ENCODE measurements around the gene KIAA1328.
A peak's percentile ranks its signal among the peaks of the same experiment; 100 is the strongest.
"Not testable (repeated sequence)": the region's sequence is repeated elsewhere in the genome, so short reads cannot be mapped to it uniquely, and the experiment has no call there.

Gene KIAA1328

DNA sequence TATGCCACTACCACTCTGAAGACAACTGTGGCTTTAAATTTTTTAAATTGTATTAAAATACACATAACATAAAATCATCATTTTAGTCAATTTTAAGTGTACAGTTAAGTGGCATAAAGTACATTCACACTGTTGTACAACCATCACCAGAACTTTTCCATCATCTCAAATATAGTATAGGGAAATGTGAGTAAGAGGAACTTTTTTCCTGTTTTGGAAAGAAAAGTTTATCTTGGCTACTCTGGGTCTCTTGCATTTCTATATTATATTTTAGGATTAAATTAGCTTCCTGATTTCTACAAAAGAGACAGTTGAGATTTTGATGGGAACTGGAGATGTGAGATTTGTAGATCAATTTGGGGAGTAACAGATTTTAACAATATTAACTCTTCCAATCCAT is 3.4 kb upstream of the KIAA1328 start:
- no peak for DNase-seq

DNA sequence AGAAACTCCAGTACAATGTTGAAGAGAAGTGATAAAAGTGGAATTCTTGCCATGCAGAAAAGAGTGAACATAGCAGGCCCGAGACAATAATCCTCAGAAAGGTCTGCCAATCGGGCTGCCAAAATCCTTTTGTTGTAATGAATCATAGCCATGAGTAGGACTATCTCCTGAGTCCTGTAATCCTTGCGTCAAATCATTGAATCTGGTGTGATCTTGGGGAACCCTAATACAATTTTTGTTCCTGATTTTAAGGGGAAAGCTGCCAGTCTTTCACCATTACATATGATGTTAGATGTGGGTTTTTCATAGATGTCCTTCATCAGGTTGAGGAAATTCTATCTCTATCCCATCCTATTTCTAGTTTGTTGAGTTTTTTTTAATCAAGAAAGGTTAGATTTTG is 2.4 kb upstream of the KIAA1328 start:
- no peak for DNase-seq

DNA sequence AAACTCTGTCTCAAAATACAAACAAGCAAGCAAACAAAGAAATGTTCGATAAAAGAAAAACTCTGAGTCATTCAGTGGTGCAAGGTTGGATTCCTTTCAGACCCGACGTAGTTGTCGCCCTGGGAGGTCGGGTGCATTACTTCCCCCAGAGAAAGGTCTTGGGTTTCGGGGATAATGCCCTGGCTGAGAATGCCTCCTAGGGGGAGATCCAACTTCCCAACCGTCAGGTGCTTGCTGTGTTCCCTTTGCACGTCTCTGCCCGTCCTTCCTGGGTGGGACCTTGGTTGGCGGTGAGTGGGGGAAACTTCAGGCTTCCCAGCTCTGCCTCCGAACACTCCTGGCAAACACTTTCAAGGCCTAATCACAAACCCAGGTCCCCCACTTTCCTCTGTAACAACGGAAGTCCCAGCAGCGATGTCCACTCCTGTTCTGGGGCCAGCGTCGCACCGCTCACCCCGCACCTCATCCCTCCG is 734 bp upstream of the KIAA1328 start:
- DNase-seq = peak in 11 of 58 donors; percentile 18 to 69 (median 41)

DNA sequence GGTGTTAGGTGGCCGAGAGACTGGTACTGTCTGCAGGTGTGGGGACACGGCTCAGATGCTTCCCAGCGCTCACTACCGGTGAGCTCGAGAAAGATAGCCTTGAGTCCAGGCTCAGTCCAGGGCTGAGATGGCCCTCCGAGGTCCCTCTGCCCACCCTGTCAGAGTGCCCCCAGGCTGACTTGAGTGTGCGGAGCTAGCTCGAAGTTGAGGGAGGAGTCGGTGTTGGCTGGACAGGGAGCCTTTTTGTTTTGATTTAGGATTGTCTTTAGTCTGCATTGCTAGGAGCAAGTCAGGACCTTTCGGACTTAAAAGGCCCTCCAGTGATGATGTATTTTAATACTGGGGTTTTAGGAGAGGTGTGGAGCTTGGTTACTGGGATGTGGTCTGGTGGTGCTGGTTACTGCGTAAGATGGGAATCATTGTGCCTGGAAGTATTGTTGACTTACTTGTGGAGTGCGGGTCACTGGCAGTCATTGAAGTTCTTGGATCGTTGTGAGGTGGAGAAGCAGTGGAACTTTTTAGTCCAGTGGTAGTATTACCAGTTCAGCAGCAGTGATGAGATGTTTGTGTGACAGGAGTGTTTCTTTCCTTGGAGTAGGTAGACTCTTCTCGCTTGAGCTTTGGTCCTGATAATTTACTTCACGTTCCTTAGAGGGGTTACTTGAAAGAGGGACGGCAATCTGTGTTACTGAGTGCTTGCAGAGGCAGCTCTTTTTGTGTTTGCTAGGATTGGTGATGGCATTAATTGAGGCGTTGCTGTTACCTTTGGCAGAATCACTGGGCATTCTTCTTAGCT is 633 bp downstream of the KIAA1328 start:
- peak in 15 of 58 donors; percentile 27 to 80 (median 52) for DNase-seq

- DNase-seq = no peak
Observed at GRCh38 chr18:36830158-36830495, 1.2 kb downstream of the KIAA1328 start.

GRCh38 chr18:36831139-36831538 is 2.2 kb downstream of the KIAA1328 start:
- DNase-seq = no peak

- DNase-seq = no peak
Observed at GRCh38 chr18:36833120-36833519, 4.2 kb downstream of the KIAA1328 start.

GRCh38 chr18:36835927-36836326 is 7.0 kb downstream of the KIAA1328 start:
- no peak for DNase-seq

DNA sequence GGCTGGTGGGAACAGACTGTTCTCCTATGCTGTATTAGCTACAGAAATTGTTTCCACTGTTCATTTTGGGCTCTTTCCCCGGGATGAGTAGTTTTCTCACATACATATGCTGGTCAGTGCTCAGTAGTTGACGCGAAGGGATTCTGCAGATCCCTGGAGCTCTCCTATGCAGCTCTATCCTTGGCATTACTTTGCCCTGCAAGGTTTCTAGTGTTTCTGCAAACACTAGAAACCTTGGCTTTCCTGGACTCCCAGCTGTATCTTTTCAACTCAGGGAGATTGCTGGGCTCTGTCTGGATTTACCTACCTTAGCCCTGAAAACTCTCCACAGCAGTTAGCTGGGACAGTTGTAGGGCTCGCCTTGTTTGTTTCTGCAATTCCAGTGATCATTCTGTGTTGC is 10.9 kb downstream of the KIAA1328 start:
- peak in 1 of 58 donors; percentile 2 for DNase-seq

DNA sequence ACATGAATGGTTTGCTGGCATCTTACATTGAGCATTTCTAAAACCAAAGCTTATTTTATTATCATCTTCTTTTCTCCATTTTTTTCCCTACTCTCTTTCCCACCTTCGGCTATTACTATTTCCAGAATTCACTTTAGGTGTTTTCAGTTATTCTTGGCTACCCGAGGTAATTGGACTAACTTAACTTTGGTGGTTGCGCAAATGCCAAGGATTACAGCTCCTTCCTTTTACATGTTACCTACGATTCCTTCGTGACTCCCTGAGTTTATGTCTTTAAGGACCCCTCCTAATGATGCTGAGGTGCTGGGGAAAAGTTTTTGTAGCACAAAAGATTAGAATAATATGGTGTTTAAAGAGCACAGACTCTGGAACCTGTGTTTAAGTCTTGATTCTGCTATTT is 14.3 kb downstream of the KIAA1328 start:
- no peak for DNase-seq

DNA sequence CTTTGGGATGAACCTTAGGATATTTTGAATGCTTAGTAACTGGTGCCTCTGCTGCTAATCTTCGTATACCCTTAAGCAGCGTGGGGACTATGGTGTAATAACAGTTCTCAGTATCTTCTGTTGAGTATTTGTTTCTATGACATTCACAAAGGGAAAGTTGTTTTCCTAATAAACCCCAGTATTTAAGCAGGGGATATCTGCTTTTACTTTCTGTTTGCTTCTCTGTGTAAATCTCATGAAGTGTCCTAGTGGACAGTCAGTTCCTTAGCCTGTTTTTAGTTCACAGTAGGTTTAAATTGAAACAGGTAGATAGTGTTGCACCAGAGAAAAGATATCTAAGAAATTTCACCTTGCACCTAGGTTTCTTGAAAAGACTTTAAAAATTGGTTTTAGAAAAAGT is 14.9 kb downstream of the KIAA1328 start:
- no peak for DNase-seq

DNA sequence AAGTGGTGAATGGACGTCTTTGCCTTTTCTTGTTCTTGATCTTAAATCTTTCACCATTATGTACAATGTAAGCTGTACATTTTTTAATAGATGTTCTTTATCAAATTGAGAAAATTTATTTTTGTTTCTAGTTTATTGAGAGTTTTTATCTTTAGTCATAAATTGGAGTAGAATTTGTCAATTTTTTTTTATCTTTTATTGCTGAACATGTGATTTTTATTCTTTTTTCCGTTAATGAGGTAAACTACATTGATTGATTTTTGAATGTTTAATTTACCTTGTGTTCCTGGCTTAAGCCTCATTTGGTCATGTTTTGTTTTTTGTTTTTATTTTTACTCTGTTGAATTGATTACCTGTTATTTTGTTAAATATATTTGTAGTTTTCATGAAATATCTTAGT is 19.7 kb downstream of the KIAA1328 start:
- no peak for DNase-seq

DNA sequence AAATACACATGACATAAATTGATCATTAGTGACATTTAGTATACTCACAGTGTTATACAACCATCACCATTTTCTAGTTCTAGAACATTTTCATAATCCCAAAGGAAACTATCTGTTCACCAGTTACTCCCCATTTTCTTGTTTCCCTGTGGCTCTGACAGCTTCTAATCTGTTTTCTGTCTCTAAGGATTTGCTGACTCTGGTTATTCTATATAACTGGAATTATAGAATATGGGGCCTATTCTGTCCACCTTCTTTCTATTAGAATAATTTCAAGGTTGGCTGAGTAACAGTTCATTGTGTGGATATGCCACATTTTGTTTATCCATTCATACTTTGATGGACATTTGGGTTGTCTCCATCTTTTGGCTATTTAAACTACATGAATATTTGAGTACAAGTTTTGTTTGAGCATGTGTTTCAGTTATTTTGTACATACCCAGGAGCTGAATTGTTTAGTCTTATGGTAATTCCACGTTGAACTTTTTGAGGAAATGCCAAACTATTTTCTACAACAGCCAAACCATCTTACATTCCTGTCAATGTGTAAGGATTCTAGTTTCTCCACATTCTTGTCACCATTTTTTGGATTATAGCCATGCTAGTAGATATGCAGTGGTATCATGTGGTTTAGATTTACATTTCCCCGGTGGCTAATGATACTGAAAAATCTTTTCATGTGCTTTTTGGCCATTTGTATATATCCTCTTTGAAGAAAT is 20.5 kb downstream of the KIAA1328 start:
- DNase-seq = no peak

- peak in 2 of 58 donors; percentile 1 to 5 for DNase-seq
Observed at GRCh38 chr18:36850527-36851201, 21.7 kb downstream of the KIAA1328 start.

GRCh38 chr18:36851202-36851590 is 22.3 kb downstream of the KIAA1328 start:
- no peak for DNase-seq

DNA sequence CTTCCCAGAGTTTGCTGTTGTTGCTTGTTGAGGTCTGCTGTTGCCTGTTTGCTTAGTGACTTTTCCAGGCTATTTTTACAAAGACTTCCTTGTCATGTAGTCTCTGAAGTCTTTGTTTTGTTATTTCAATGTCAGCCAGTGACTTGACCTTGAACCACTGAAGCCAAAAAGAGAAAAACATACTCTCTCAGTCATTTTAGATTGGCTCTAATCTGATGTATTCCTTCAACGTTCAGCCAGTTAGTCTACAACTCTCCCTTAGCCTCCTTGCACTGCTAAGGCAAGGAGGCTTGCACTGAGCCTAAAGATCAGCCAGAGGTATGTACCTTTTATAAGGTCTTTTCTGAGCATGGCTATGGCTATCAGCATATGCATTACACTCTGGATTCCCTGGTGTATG is 27.9 kb downstream of the KIAA1328 start:
- DNase-seq = no peak

GRCh38 chr18:36862182-36862581 is 33.3 kb downstream of the KIAA1328 start:
- no peak for DNase-seq

- DNase-seq = peak in 2 of 58 donors; percentile 18 to 27
Observed at GRCh38 chr18:36867056-36867455, 38.1 kb downstream of the KIAA1328 start.

- no peak for DNase-seq
Observed at GRCh38 chr18:36871801-36872200, 42.9 kb downstream of the KIAA1328 start.

DNA sequence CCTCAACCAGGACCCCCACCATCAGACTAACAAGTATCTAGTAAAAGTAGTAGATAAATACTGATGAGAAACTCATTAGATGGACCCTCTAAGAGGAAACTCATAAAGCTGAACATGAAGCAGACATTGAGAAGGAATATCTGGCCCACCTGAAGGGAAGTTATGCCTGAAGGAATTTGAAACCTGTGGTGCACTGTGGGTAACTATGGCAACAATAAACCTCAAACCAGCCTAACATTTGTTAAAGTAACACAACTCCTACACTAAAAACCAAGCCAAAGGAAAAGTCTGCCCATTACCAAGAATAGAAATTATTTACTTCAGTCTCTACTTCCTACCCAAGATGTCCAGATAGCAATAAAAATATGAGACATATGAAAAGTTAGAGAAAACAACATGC is 43.4 kb downstream of the KIAA1328 start:
- no peak for DNase-seq

GRCh38 chr18:36873826-36874225 is 44.9 kb downstream of the KIAA1328 start:
- not testable (repeated sequence) for DNase-seq

GRCh38 chr18:36879796-36880195 is 50.9 kb downstream of the KIAA1328 start:
- not testable (repeated sequence) for DNase-seq
